Osteocyte (in vitro differentiated cells): ENCODE data around the gene TSPO2. TPM values are rescaled to one million over a fixed set of nuclear protein-coding genes. Genes with fewer than 3 reads are reported as not detected.

Source experiments
- DNase-seq: peaks from one replicate; pipeline ENCODE4 v3.0.0; 2021; ENCODE audit warnings: mixed read lengths; ENCODE audit not compliant: unreplicated experiment; ENCODE audit errors: extremely low spot score
- H3K27ac Mint-ChIP-seq: one replicate; pipeline ENCODE4 v1.8.0; 2021; ENCODE audit warnings: mild to moderate bottlenecking, mixed read lengths; ENCODE audit not compliant: unreplicated experiment
- H3K27me3 Mint-ChIP-seq: one replicate; pipeline ENCODE4 v1.8.0; 2021; ENCODE audit warnings: mixed read lengths; ENCODE audit not compliant: unreplicated experiment
- H3K36me3 Mint-ChIP-seq: one replicate; pipeline ENCODE4 v1.8.0; 2021; ENCODE audit warnings: mixed read lengths; ENCODE audit not compliant: unreplicated experiment
- H3K4me1 Mint-ChIP-seq: one replicate; pipeline ENCODE4 v1.8.0; 2021; ENCODE audit warnings: mixed read lengths; ENCODE audit not compliant: unreplicated experiment
- H3K4me3 Mint-ChIP-seq: one replicate; pipeline ENCODE4 v1.8.0; 2021; ENCODE audit warnings: mild to moderate bottlenecking, moderate library complexity, mixed read lengths; ENCODE audit not compliant: unreplicated experiment
- H3K9me3 Mint-ChIP-seq: one replicate; pipeline ENCODE4 v1.8.0; 2021; ENCODE audit warnings: mixed read lengths; ENCODE audit not compliant: unreplicated experiment
- total RNA-seq: library from RNA; stranded (reverse); gene quantifications from 2 replicates; pipeline ENCODE4 v1.2.1, GENCODE V29; 2021
- TF ChIP-seq, protein P1 (sequence below): fragments of 200-600 bp; sonication (generic); IDR thresholded peaks from 2 replicates; pipeline ENCODE4 v1.5.0; 2021; ENCODE audit warnings: antibody characterized with exemption, mild to moderate bottlenecking, moderate library complexity

TSPO2 gene
- total RNA-seq, 1 donor from 2014 or later: not detected

DNA sequence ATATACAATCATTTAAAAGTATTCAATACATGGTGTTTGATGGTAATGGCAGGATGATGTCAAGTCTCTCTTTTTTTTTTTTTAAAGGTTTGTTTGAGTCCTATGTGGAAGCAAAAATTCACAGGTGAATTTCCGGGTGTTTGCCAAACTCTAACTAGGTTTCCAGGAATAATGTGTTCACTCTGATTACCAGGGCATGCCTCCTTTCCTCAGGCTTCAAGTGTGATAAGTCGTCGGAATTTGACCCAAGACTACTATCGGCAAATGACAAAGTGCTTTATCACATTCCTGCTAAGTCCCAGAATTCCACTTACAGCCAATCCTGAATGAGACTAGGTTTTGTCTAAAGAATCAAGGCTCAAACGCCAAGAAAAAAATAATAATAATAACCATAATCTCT, 22.6 kb downstream of the TSPO2 start:
- Mint-ChIP-seq H3K36me3 (peaks cover 17% of the 10 kb centered on the region), H3K4me3 (no peak overlapping the region), H3K9me3 (no peaks in the 10 kb centered on the region), H3K27ac (no peak overlapping the region), H3K27me3 (no peaks in the 10 kb centered on the region), H3K4me1 (peaks cover 10% of the 10 kb centered on the region)
- TF ChIP-seq, protein P1, sequence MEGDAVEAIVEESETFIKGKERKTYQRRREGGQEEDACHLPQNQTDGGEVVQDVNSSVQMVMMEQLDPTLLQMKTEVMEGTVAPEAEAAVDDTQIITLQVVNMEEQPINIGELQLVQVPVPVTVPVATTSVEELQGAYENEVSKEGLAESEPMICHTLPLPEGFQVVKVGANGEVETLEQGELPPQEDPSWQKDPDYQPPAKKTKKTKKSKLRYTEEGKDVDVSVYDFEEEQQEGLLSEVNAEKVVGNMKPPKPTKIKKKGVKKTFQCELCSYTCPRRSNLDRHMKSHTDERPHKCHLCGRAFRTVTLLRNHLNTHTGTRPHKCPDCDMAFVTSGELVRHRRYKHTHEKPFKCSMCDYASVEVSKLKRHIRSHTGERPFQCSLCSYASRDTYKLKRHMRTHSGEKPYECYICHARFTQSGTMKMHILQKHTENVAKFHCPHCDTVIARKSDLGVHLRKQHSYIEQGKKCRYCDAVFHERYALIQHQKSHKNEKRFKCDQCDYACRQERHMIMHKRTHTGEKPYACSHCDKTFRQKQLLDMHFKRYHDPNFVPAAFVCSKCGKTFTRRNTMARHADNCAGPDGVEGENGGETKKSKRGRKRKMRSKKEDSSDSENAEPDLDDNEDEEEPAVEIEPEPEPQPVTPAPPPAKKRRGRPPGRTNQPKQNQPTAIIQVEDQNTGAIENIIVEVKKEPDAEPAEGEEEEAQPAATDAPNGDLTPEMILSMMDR: no peak
- DNase-seq: no peak

DNA sequence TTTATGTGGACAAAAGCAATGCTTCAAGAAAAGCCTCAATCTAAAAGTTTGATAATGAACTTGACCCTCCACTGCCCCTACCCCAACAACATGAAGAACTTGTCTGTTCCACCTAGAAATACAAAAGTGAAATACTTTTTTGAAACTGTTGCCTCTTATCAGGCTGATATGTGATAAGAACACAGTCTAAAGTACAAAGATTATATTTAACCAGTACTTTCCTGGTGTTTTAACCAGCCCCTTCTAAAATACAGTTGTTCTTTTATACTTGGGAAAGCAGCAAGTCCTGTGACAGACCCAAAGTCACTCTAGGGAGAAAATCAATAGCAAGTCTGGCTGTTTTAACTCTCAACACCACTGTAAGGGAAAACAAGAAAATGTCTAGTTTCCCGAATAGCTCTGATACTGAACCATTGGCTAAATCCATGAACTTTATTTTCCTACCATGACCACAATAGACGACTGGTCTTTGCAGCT, 23.3 kb downstream of the TSPO2 start:
- H3K27me3 Mint-ChIP-seq: no peaks in the 10 kb centered on the region
- DNase-seq: no peak
- peaks cover 8% of the 10 kb centered on the region for H3K4me1 Mint-ChIP-seq
- no peak overlapping the region for H3K4me3 Mint-ChIP-seq
- H3K27ac Mint-ChIP-seq: no peak overlapping the region
- H3K9me3 Mint-ChIP-seq: no peaks in the 10 kb centered on the region
- peaks cover 17% of the 10 kb centered on the region for H3K36me3 Mint-ChIP-seq
- TF ChIP-seq, protein P1: no peak

DNA sequence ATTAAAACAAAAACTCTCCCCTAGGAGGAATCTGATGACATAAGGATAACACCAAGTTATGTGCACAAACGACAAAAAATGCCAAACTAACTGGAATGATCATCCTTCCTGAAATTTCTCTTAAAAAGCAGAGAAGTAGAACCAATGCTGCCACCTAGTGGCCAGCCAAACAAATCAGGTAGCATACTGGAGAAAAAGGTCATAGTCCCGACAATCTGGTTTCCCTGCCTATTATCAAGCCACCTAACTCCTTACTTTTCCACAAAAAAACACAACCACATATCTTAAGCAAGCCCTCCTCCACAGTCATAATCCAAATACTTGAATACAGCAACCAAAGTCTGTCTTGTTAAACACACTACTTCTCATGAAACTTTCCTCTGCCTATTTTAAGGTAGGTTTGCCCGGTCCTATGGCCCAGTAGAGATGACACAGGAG, 24.6 kb downstream of the TSPO2 start:
- peaks cover 11% of the 10 kb centered on the region for H3K36me3 Mint-ChIP-seq
- no peaks in the 10 kb centered on the region for H3K9me3 Mint-ChIP-seq
- no peak overlapping the region for H3K4me3 Mint-ChIP-seq
- TF ChIP-seq, protein P1: peak; percentile 83
- no peak for DNase-seq
- no peaks in the 10 kb centered on the region for H3K27me3 Mint-ChIP-seq
- H3K27ac Mint-ChIP-seq: no peak overlapping the region
- peaks cover 16% of the 10 kb centered on the region for H3K4me1 Mint-ChIP-seq

DNA sequence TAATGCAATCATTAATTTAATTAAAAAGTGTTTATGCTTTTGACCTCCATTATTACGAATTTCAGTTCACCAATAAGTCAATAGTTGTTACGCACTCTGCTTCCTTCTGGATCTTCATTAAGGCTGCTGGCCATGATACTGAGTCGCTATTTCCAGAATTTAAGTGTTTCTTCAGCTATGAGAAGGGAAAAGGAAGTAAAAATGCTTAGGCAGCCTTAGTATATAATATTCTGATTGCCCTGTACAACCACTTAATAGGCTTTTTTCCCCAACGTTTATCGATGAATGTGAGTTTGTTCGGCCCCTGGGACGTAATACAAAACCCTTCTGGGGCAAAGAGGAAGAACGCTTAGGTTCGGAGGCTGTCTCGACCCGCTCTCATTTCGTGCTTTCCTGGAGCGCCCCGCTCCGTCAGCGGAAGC, 29.2 kb downstream of the TSPO2 start:
- Mint-ChIP-seq H3K4me3 (peak overlapping the region; percentile 91), H3K36me3 (peaks cover 5% of the 10 kb centered on the region), H3K4me1 (peaks cover 33% of the 10 kb centered on the region), H3K27ac (peak overlapping the region; percentile 99), H3K27me3 (no peaks in the 10 kb centered on the region), H3K9me3 (no peaks in the 10 kb centered on the region)
- TF ChIP-seq, protein P1: no peak
- DNase-seq: no peak

DNA sequence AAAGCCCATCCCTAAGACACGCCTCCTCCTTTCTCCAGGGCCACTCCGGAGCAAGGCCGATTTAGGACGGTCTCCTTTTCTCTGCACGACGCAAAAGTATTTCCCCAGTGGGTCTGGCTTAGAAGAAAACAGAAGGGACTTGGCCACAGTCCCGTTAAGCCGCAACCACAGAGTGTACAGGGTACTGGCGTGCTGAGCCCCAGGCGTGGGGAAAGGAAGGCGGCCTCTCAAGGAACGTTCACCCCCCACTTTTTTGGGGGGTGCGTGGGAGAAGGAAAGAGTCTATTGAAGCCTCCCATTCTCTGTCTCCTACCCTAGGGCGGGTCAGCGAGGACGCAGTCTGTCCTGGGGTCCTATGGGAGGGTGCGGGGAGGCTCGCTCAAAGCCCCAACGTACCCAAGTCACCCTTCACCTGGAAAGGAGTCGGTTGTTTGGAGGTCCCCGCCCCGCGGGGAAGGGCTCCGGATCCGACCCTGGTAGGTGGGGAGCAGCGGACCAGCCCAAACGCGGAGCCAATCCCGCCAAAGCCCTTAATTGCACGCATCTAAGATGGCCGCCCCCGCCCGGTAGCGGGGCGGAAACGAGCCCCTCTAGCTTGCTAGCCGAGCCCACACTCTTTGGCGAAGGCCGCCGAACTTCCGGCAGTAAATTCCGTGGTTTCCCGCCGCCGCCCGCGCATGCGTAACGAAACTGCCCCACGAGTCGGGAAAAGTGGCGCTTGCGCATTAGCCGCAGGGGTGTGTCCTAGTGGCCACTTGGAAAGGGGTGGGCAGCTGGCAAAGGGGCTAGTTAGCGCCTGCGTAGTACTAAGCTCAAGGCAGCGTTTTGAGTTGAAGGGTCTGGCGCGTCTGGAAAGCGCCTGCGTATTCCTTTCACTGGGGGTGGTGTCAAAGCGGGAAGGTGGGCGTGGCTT, 29.9 kb downstream of the TSPO2 start, which contains the start of gene OARD1:
Gene OARD1 (minus strand): TSS at position 434 of the 913 bp plus-strand sequence. CDS start 722 bp downstream, outside the sequence.
- no peaks in the 10 kb centered on the region for H3K27me3 Mint-ChIP-seq
- peaks cover 27% of the 10 kb centered on the region for H3K4me1 Mint-ChIP-seq
- TF ChIP-seq, protein P1: no peak
- H3K27ac Mint-ChIP-seq: peak within 1 kb of the TSS; percentile 99
- peak; percentile 100 for DNase-seq
- peak within 1 kb of the TSS; percentile 91 for H3K4me3 Mint-ChIP-seq
- no peaks in the 10 kb centered on the region for H3K9me3 Mint-ChIP-seq
- no peaks in the 10 kb centered on the region for H3K36me3 Mint-ChIP-seq
